Endodermal cell (in vitro differentiated cells): Measurements from ENCODE around the gene GHDC. TPM values are rescaled to one million over a fixed set of nuclear protein-coding genes. Genes with fewer than 3 reads are reported as not detected.
"Not testable (repeated sequence)": the region's sequence is repeated elsewhere in the genome, so short reads cannot be mapped to it uniquely, and the experiment has no call there.

Experiments
- DNase-seq: peaks from one replicate; pipeline ENCODE4 v3.0.0-alpha.2; 2017
- H3K27ac ChIP-seq: 2 replicates; pipeline ENCODE4 v1.5.1; 2013; ENCODE audit warnings: mild to moderate bottlenecking, low read depth, low read length, moderate library complexity
- H3K27me3 ChIP-seq: 2 replicates; pipeline ENCODE4 v1.6.1; 2013; ENCODE audit warnings: mild to moderate bottlenecking, low read length, moderate library complexity; ENCODE audit not compliant: insufficient read depth, control insufficient read depth, poor library complexity, severe bottlenecking
- H3K36me3 ChIP-seq: 2 replicates; pipeline ENCODE4 v1.7.0; 2013; ENCODE audit warnings: mild to moderate bottlenecking, low read length, moderate library complexity; ENCODE audit not compliant: control insufficient read depth, insufficient read depth
- H3K4me1 ChIP-seq: one replicate; pipeline ENCODE4 v1.7.0; 2013; ENCODE audit warnings: low read length; ENCODE audit not compliant: control insufficient read depth, insufficient read depth
- H3K4me3 ChIP-seq: 2 replicates; pipeline ENCODE4 v1.5.1; 2013; ENCODE audit warnings: mild to moderate bottlenecking, low read length, moderate library complexity
- H3K9ac ChIP-seq: 2 replicates; pipeline ENCODE4 v1.6.1; 2013; ENCODE audit warnings: mild to moderate bottlenecking, low read length, moderate library complexity; ENCODE audit not compliant: poor library complexity, severe bottlenecking; ENCODE audit errors: extremely low read depth
- H3K9me3 ChIP-seq: 2 replicates; pipeline ENCODE4 v1.6.1; 2013; ENCODE audit warnings: mild to moderate bottlenecking, low read length, moderate library complexity; ENCODE audit not compliant: control insufficient read depth
- H3K27ac Mint-ChIP-seq: 2 replicates; pipeline ENCODE4 v1.8.0; 2020; ENCODE audit warnings: mixed read lengths
- H3K27me3 Mint-ChIP-seq: 2 replicates; pipeline ENCODE4 v1.8.0; 2021; ENCODE audit warnings: mild to moderate bottlenecking, mixed read lengths; ENCODE audit not compliant: insufficient read depth
- H3K36me3 Mint-ChIP-seq: 2 replicates; pipeline ENCODE4 v1.8.0; 2020; ENCODE audit warnings: low read depth, mixed read lengths
- H3K4me1 Mint-ChIP-seq: 2 replicates; pipeline ENCODE4 v1.8.0; 2020; ENCODE audit warnings: mixed read lengths
- H3K4me3 Mint-ChIP-seq: 2 replicates; pipeline ENCODE4 v1.8.0; 2020; ENCODE audit warnings: mild to moderate bottlenecking, moderate library complexity, mixed read lengths
- H3K9me3 Mint-ChIP-seq: 2 replicates; pipeline ENCODE4 v1.8.0; 2020; ENCODE audit warnings: mild to moderate bottlenecking, mixed read lengths
- WGBS, 2 experiments: methylation state at CpG; one replicate each; pipeline versions ENCODE4 v1.1.5 to v1.1.7; 2013; ENCODE audit warnings: missing lambda C conversion rate in 2 of 2, mixed read lengths in 1 of 2; ENCODE audit not compliant: insufficient coverage in 1 of 2, insufficient read length in 1 of 2; 5-methylcytosine and 5-hydroxymethylcytosine counted together
- total RNA-seq, 2 donors: library from RNA; stranded (reverse); fragmentation: NEBNext Ultra II Directional in 1 of 2; extraction: Animal tissue kit (Norgen Biotek cat#: 25700) in 1 of 2; gene quantifications; 2 replicates in 1 of 2; 3 replicates in 1 of 2; pipeline ENCODE4 v1.2.1, GENCODE V29; 2021
- TF ChIP-seq, protein P1 (sequence below): fragments of 200-600 bp; sonication (generic); conservative IDR thresholded peaks from 2 replicates; pipeline ENCODE4 v1.5.0; 2021; ENCODE audit warnings: antibody characterized with exemption, mild to moderate bottlenecking

Gene GHDC
- total RNA-seq, 2 donors from 2014 or later = 4.4 to 8.4 TPM

DNA sequence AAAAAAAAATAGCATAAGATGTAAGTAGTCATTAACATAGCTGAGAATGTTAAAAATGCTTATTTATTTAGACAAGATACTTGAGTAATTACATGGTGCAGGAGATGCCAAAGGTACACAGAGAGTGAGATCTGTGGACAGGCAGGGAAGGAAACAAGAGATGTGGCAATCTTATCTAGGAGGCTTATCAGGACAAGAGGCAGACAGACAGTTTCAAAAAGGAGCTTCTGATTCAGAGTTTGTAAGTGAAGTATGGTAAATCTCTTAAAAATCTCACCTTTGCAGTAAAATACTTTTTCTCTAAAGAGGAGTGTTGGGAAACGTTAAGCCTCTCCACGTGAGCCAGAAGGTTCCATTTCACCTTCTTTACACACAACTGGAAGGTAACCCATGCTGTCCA, 19.9 kb upstream of the GHDC start:
- Histone ChIP-seq H3K4me3 (no peak overlapping the region), H3K4me1 (peaks cover 12% of the 10 kb centered on the region), H3K9me3 (no peaks in the 10 kb centered on the region), H3K36me3 (peaks cover 50% of the 10 kb centered on the region), H3K9ac (no peak overlapping the region), H3K27ac (no peak overlapping the region), H3K27me3 (no peaks in the 10 kb centered on the region)
- Mint-ChIP-seq H3K27ac (no peak overlapping the region), H3K9me3 (no peaks in the 10 kb centered on the region), H3K4me1 (peaks cover 14% of the 10 kb centered on the region), H3K36me3 (peaks cover 52% of the 10 kb centered on the region), H3K4me3 (no peak overlapping the region), H3K27me3 (no peaks in the 10 kb centered on the region)
- no peak for DNase-seq
- 68 to 80% methylated on average over 1 to 2 of the region's 2 CpGs for WGBS, 2 experiments
- TF ChIP-seq, protein P1, sequence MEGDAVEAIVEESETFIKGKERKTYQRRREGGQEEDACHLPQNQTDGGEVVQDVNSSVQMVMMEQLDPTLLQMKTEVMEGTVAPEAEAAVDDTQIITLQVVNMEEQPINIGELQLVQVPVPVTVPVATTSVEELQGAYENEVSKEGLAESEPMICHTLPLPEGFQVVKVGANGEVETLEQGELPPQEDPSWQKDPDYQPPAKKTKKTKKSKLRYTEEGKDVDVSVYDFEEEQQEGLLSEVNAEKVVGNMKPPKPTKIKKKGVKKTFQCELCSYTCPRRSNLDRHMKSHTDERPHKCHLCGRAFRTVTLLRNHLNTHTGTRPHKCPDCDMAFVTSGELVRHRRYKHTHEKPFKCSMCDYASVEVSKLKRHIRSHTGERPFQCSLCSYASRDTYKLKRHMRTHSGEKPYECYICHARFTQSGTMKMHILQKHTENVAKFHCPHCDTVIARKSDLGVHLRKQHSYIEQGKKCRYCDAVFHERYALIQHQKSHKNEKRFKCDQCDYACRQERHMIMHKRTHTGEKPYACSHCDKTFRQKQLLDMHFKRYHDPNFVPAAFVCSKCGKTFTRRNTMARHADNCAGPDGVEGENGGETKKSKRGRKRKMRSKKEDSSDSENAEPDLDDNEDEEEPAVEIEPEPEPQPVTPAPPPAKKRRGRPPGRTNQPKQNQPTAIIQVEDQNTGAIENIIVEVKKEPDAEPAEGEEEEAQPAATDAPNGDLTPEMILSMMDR = no peak

DNA sequence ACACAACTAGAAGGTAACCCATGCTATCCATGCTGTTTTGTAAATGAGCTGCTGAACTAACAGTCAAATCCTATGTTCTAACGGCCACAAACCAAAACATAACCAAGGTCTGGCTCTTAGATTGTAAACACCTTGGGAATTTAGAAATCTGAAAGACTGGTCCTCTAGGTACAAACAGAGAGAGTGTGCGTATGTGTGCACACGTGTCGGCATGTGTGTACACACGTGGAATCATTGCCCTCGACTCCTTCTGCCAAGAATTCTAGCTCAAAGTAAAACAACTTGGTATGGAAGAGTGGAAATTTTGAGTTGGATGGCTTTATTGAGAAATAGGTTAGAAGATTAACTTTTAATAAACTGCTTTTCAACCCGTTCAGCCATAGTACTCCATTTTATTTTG, 18.1 kb upstream of the GHDC start:
- Histone ChIP-seq H3K36me3 (peaks cover 65% of the 10 kb centered on the region), H3K27me3 (no peaks in the 10 kb centered on the region), H3K4me1 (peaks cover 12% of the 10 kb centered on the region), H3K9me3 (no peaks in the 10 kb centered on the region), H3K9ac (no peak overlapping the region), H3K27ac (no peak overlapping the region), H3K4me3 (no peak overlapping the region)
- H3K36me3 Mint-ChIP-seq = peaks cover 52% of the 10 kb centered on the region
- H3K4me1 Mint-ChIP-seq = peaks cover 14% of the 10 kb centered on the region
- 89 to 94% methylated on average over 7 of the region's 7 CpGs for WGBS, 2 experiments
- H3K27ac Mint-ChIP-seq = no peak overlapping the region
- H3K27me3 Mint-ChIP-seq = no peaks in the 10 kb centered on the region
- no peaks in the 10 kb centered on the region for H3K9me3 Mint-ChIP-seq
- DNase-seq = no peak
- TF ChIP-seq, protein P1 = no peak
- H3K4me3 Mint-ChIP-seq = no peak overlapping the region

GRCh38 chr17:42211921-42212341, 17.6 kb upstream of the GHDC start:
- H3K4me3 ChIP-seq, H3K4me3 Mint-ChIP-seq, H3K9me3 Mint-ChIP-seq, H3K9me3 ChIP-seq, DNase-seq, H3K27me3 ChIP-seq, H3K27ac Mint-ChIP-seq, H3K27me3 Mint-ChIP-seq, H3K27ac ChIP-seq, H3K9ac ChIP-seq: not testable (repeated sequence)
- Histone ChIP-seq H3K4me1 (peaks cover 12% of the 10 kb centered on the region), H3K36me3 (peaks cover 65% of the 10 kb centered on the region)
- Mint-ChIP-seq H3K36me3 (peaks cover 51% of the 10 kb centered on the region), H3K4me1 (peaks cover 14% of the 10 kb centered on the region)
- WGBS, 2 experiments = 90 to 92% methylated on average over 4 to 7 of the region's 9 CpGs

- Mint-ChIP-seq H3K9me3 (no peaks in the 10 kb centered on the region), H3K27ac (no peak overlapping the region), H3K36me3 (peaks cover 59% of the 10 kb centered on the region), H3K4me3 (no peak overlapping the region), H3K27me3 (no peaks in the 10 kb centered on the region), H3K4me1 (peaks cover 10% of the 10 kb centered on the region)
- no peak overlapping the region for H3K4me3 ChIP-seq
- peaks cover 74% of the 10 kb centered on the region for H3K36me3 ChIP-seq
- no peaks in the 10 kb centered on the region for H3K27me3 ChIP-seq
- H3K9me3 ChIP-seq = no peaks in the 10 kb centered on the region
- WGBS, 2 experiments = 95 to 96% methylated on average over 6 of the region's 6 CpGs
- H3K9ac ChIP-seq = no peak overlapping the region
- TF ChIP-seq, protein P1 = no peak
- H3K27ac ChIP-seq = no peak overlapping the region
- peaks cover 8% of the 10 kb centered on the region for H3K4me1 ChIP-seq
- no peak for DNase-seq
These were observed 15.8 kb upstream of the GHDC start for GRCh38 chr17:42210046-42210445.

- not testable (repeated sequence) for H3K27me3 Mint-ChIP-seq, H3K4me3 ChIP-seq, DNase-seq, H3K27ac Mint-ChIP-seq, H3K9ac ChIP-seq, H3K4me1 ChIP-seq, H3K9me3 ChIP-seq, H3K27me3 ChIP-seq, H3K27ac ChIP-seq, H3K4me3 Mint-ChIP-seq, H3K4me1 Mint-ChIP-seq, H3K9me3 Mint-ChIP-seq
- H3K36me3 ChIP-seq = peaks cover 80% of the 10 kb centered on the region
- peaks cover 56% of the 10 kb centered on the region for H3K36me3 Mint-ChIP-seq
- 95% methylated on average over 6 of the region's 8 CpGs; no CpG with 5 or more reads in 1 of the 2 experiments for WGBS, 2 experiments
These were observed 11.9 kb upstream of the GHDC start for GRCh38 chr17:42206153-42206612.
